LNCaP clone FGC (cell line): ENCODE measurements around the gene ST6GALNAC3.
A peak's percentile ranks its signal among the peaks of the same experiment; 100 is the strongest.

Experiments used
- DNase-seq: peaks from one replicate; pipeline ENCODE4 v3.0.0-alpha.2; 2011; ENCODE audit warnings: low read depth
- H3K4me3 ChIP-seq: 2 replicates; pipeline ENCODE4 v1.5.1; 2011; ENCODE audit warnings: mild to moderate bottlenecking, low read depth, low read length, control low read depth
- CTCF ChIP-seq: IDR thresholded peaks from 2 replicates; pipeline ENCODE4 v1.5.1; 2012; ENCODE audit warnings: mild to moderate bottlenecking; ENCODE audit not compliant: control insufficient read depth, insufficient read depth; ENCODE audit errors: extremely low read depth

The ST6GALNAC3 gene

GRCh38 chr1:76666499-76666898, 592.0 kb downstream of the ST6GALNAC3 start:
- no peak for TF ChIP-seq CTCF
- no peak overlapping the region for H3K4me3 ChIP-seq
- peak; percentile 22 for DNase-seq

GRCh38 chr1:76668046-76668445, 593.5 kb downstream of the ST6GALNAC3 start:
- DNase-seq = peak; percentile 15
- no peak overlapping the region for H3K4me3 ChIP-seq
- no peak for TF ChIP-seq CTCF

GRCh38 chr1:76669131-76669530, 594.6 kb downstream of the ST6GALNAC3 start:
- no peak for DNase-seq
- TF ChIP-seq CTCF = no peak
- H3K4me3 ChIP-seq = no peak overlapping the region

- TF ChIP-seq CTCF = no peak
- no peak for DNase-seq
- no peak overlapping the region for H3K4me3 ChIP-seq
Measured at GRCh38 chr1:76669624-76670315, 595.2 kb downstream of the ST6GALNAC3 start.

GRCh38 chr1:76674689-76675210, 600.2 kb downstream of the ST6GALNAC3 start:
- no peak overlapping the region for H3K4me3 ChIP-seq
- TF ChIP-seq CTCF = no peak
- no peak for DNase-seq

- no peak overlapping the region for H3K4me3 ChIP-seq
- DNase-seq = no peak
- TF ChIP-seq CTCF = no peak
Measured at GRCh38 chr1:76677416-76678405, 603.2 kb downstream of the ST6GALNAC3 start.
